ENCODE measurements around the gene ST6GALNAC2.
A peak's percentile ranks its signal among the peaks of the same experiment; 100 is the strongest.

The ST6GALNAC2 gene

DNA sequence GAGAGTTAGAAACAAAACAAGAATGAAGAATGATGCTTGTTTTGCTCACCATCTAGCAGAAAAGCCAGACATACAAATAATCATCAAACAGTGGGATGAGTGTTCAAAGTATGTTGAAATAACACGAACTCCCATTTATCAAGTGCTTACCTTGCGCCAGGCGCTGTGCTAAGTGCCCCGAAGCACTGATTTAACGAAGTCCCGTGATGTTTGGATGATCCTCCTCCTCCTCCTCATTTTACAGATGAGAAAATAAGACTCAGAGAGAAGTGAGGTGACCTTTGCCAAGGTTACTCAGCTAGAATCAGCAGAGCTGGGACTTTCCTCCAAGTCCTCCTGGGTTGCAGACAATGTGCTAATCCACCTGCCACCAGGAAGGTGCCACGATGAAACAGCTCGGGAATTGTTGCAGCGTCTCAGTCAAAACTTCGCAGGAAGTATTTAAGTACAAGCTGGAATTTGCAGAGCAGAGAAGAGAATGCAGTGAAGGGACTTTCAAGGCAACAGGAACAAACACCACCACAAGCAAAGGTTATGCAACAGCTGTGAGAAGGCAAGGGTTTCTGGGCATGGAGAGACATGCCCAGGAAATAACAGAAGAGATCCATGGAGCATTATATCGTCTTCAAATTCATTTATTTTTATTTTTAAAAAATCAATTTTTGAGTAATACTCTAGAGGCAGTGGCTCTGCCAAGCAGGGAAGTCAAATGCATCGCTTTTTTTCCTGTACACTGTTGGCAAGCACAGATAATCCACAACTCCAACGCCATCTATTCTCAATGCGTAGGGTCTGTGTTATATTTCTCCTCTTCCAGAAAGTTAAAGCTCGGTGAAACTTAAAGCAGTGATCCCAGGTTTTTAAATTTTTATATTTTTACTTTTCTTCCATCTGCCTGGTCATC lies 34.7 kb downstream of the ST6GALNAC2 start:
- WGBS (ENCODE audit: insufficient coverage) = 92% methylated on average over 10 of the region's 15 CpGs
- Histone ChIP-seq H3K27ac (ENCODE audit: insufficient read depth in 1 of 2, low read depth in 1 of 2, low read length in 2 of 2, poor library complexity in 1 of 2, severe bottlenecking in 2 of 2) (no peak overlapping the region), H3K9me3 (ENCODE audit: control extremely low read depth in 1 of 5, control insufficient read depth in 4 of 5, insufficient read depth in 2 of 5, low read depth in 1 of 5, low read length in 4 of 5) (no peaks in the 10 kb centered on the region), H3K27me3 (replicated peaks in 2 of 5; ENCODE audit: control insufficient read depth in 4 of 5, insufficient read depth in 5 of 5, low read length in 4 of 5) (no peaks in the 10 kb centered on the region), H3K36me3 (ENCODE audit: control insufficient read depth in 4 of 4, insufficient read depth in 4 of 4, low read length in 3 of 4) (no peaks in the 10 kb centered on the region), H3K4me3 (ENCODE audit: control insufficient read depth in 1 of 7, extremely low read depth in 1 of 7, insufficient read depth in 4 of 7, low read depth in 2 of 7, low read length in 6 of 7) (peak overlapping the region in 1 of 7 experiments; percentile 2), H3K4me1 (ENCODE audit: control extremely low read depth in 1 of 4, control insufficient read depth in 4 of 4, insufficient read depth in 4 of 4, low read length in 3 of 4) (peaks cover 17 to 67% (median 61%) of the 10 kb centered on the region in 4 experiments)
- POLR2A ChIA-PET = interaction anchor here (0.7 to 0.9 kb wide), 2 partner anchors 10 to 73 kb away, joined by 3 to 4 read pairs; no protein-coding TSS in a partner anchor
- CTCF ChIA-PET = interaction anchor here (1.0 to 6.4 kb wide), 11 partner anchors 9 to 84 kb away, joined by 3 to 63 read pairs (median 3); partner anchors contain the start of genes AANAT and PRCD
- peak in 2 of 3 donors; percentile 60 to 61 for DNase-seq

DNA sequence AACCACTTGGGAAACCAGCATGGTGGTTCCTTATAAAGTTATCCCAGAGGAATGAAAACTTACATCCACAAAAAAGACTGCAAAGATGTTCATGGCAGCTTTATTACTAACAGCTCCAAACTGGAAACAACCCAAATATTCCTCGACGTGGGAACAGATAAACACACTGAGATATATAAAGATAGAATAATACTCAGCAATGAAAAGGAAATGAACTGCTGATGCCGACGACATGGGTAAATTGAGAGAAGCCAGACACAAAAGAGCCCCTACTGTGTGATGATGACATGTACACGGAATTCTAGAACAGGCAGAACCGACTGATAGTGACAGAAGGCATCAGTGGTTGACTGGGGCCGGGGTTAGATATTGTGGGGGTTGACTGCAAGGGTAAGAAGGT lies 36.1 kb downstream of the ST6GALNAC2 start:
- H3K4me1 ChIP-seq (ENCODE audit: control extremely low read depth in 1 of 4, control insufficient read depth in 4 of 4, insufficient read depth in 4 of 4, low read length in 3 of 4) = peaks cover 17 to 77% (median 72%) of the 10 kb centered on the region in 4 experiments
- no peak for DNase-seq
- no peaks in the 10 kb centered on the region for H3K36me3 ChIP-seq (ENCODE audit: control insufficient read depth in 4 of 4, insufficient read depth in 4 of 4, low read length in 3 of 4)
- ChIA-PET CTCF (interaction anchor here (1.0 to 6.4 kb wide), 7 partner anchors 8 to 82 kb away, joined by 3 to 63 read pairs (median 4); partner anchors contain the start of genes AANAT and PRCD), POLR2A (no interaction called here)
- no peaks in the 10 kb centered on the region for H3K9me3 ChIP-seq (ENCODE audit: control extremely low read depth in 1 of 5, control insufficient read depth in 4 of 5, insufficient read depth in 2 of 5, low read depth in 1 of 5, low read length in 4 of 5)
- no peak overlapping the region for H3K4me3 ChIP-seq (ENCODE audit: control insufficient read depth in 1 of 7, extremely low read depth in 1 of 7, insufficient read depth in 4 of 7, low read depth in 2 of 7, low read length in 6 of 7)
- no peak overlapping the region for H3K27ac ChIP-seq (ENCODE audit: insufficient read depth in 1 of 2, low read depth in 1 of 2, low read length in 2 of 2, poor library complexity in 1 of 2, severe bottlenecking in 2 of 2)
- no peaks in the 10 kb centered on the region for H3K27me3 ChIP-seq (replicated peaks in 2 of 5; ENCODE audit: control insufficient read depth in 4 of 5, insufficient read depth in 5 of 5, low read length in 4 of 5)
- WGBS (ENCODE audit: insufficient coverage) = 100% methylated on average over 5 of the region's 7 CpGs

GRCh38 chr17:76549215-76549518 lies 36.5 kb downstream of the ST6GALNAC2 start:
- no peak overlapping the region for H3K4me3 ChIP-seq (ENCODE audit: control insufficient read depth in 1 of 7, extremely low read depth in 1 of 7, insufficient read depth in 4 of 7, low read depth in 2 of 7, low read length in 6 of 7)
- no peaks in the 10 kb centered on the region for H3K27me3 ChIP-seq (replicated peaks in 2 of 5; ENCODE audit: control insufficient read depth in 4 of 5, insufficient read depth in 5 of 5, low read length in 4 of 5)
- CTCF ChIA-PET = interaction anchor here (1.0 to 6.4 kb wide), 6 partner anchors 9 to 75 kb away, joined by 3 to 63 read pairs (median 4); partner anchors contain the start of gene PRCD
- no peak for DNase-seq
- POLR2A ChIA-PET = no interaction called here
- no peaks in the 10 kb centered on the region for H3K9me3 ChIP-seq (ENCODE audit: control extremely low read depth in 1 of 5, control insufficient read depth in 4 of 5, insufficient read depth in 2 of 5, low read depth in 1 of 5, low read length in 4 of 5)
- H3K4me1 ChIP-seq (ENCODE audit: control extremely low read depth in 1 of 4, control insufficient read depth in 4 of 4, insufficient read depth in 4 of 4, low read length in 3 of 4) = peaks cover 17 to 77% (median 73%) of the 10 kb centered on the region in 4 experiments
- H3K36me3 ChIP-seq (ENCODE audit: control insufficient read depth in 4 of 4, insufficient read depth in 4 of 4, low read length in 3 of 4) = no peaks in the 10 kb centered on the region
- H3K27ac ChIP-seq (ENCODE audit: insufficient read depth in 1 of 2, low read depth in 1 of 2, low read length in 2 of 2, poor library complexity in 1 of 2, severe bottlenecking in 2 of 2) = no peak overlapping the region
- WGBS (ENCODE audit: insufficient coverage) = 92% methylated on average over 2 of the region's 9 CpGs

GRCh38 chr17:76548378-76549214 lies 37.1 kb downstream of the ST6GALNAC2 start:
- ChIA-PET CTCF (interaction anchor here (0.8 to 6.4 kb wide), 7 partner anchors 8 to 76 kb away, joined by 3 to 63 read pairs (median 4); partner anchors contain the start of gene PRCD), POLR2A (no interaction called here)
- Histone ChIP-seq H3K4me1 (ENCODE audit: control extremely low read depth in 1 of 4, control insufficient read depth in 4 of 4, insufficient read depth in 4 of 4, low read length in 3 of 4) (peaks cover 17 to 77% (median 73%) of the 10 kb centered on the region in 4 experiments), H3K27me3 (replicated peaks in 2 of 5; ENCODE audit: control insufficient read depth in 4 of 5, insufficient read depth in 5 of 5, low read length in 4 of 5) (no peaks in the 10 kb centered on the region), H3K36me3 (ENCODE audit: control insufficient read depth in 4 of 4, insufficient read depth in 4 of 4, low read length in 3 of 4) (no peaks in the 10 kb centered on the region), H3K9me3 (ENCODE audit: control extremely low read depth in 1 of 5, control insufficient read depth in 4 of 5, insufficient read depth in 2 of 5, low read depth in 1 of 5, low read length in 4 of 5) (no peaks in the 10 kb centered on the region), H3K4me3 (ENCODE audit: control insufficient read depth in 1 of 7, extremely low read depth in 1 of 7, insufficient read depth in 4 of 7, low read depth in 2 of 7, low read length in 6 of 7) (no peak overlapping the region), H3K27ac (ENCODE audit: insufficient read depth in 1 of 2, low read depth in 1 of 2, low read length in 2 of 2, poor library complexity in 1 of 2, severe bottlenecking in 2 of 2) (no peak overlapping the region)
- no peak for DNase-seq
- 91% methylated on average over 7 of the region's 9 CpGs for WGBS (ENCODE audit: insufficient coverage)

- Histone ChIP-seq H3K9me3 (ENCODE audit: control extremely low read depth in 1 of 5, control insufficient read depth in 4 of 5, insufficient read depth in 2 of 5, low read depth in 1 of 5, low read length in 4 of 5) (no peaks in the 10 kb centered on the region), H3K4me3 (ENCODE audit: control insufficient read depth in 1 of 7, extremely low read depth in 1 of 7, insufficient read depth in 4 of 7, low read depth in 2 of 7, low read length in 6 of 7) (no peak overlapping the region), H3K27ac (ENCODE audit: insufficient read depth in 1 of 2, low read depth in 1 of 2, low read length in 2 of 2, poor library complexity in 1 of 2, severe bottlenecking in 2 of 2) (no peak overlapping the region), H3K36me3 (ENCODE audit: control insufficient read depth in 4 of 4, insufficient read depth in 4 of 4, low read length in 3 of 4) (no peaks in the 10 kb centered on the region), H3K27me3 (replicated peaks in 2 of 5; ENCODE audit: control insufficient read depth in 4 of 5, insufficient read depth in 5 of 5, low read length in 4 of 5) (no peaks in the 10 kb centered on the region), H3K4me1 (ENCODE audit: control extremely low read depth in 1 of 4, control insufficient read depth in 4 of 4, insufficient read depth in 4 of 4, low read length in 3 of 4) (peaks cover 17 to 70% (median 68%) of the 10 kb centered on the region in 4 experiments)
- CTCF ChIA-PET = interaction anchor here (0.9 to 4.9 kb wide), 12 partner anchors 8 to 77 kb away, joined by 3 to 92 read pairs (median 4); partner anchors contain the start of gene ST6GALNAC2
- POLR2A ChIA-PET = interaction anchor here (0.9 to 1.5 kb wide), 2 partner anchors 20 to 24 kb away, joined by 3 to 13 read pairs; no protein-coding TSS in a partner anchor
- DNase-seq = no peak
- WGBS (ENCODE audit: insufficient coverage) = 90% methylated on average over 2 of the region's 2 CpGs
Observed at GRCh38 chr17:76547642-76548202, 37.9 kb downstream of the ST6GALNAC2 start.

DNA sequence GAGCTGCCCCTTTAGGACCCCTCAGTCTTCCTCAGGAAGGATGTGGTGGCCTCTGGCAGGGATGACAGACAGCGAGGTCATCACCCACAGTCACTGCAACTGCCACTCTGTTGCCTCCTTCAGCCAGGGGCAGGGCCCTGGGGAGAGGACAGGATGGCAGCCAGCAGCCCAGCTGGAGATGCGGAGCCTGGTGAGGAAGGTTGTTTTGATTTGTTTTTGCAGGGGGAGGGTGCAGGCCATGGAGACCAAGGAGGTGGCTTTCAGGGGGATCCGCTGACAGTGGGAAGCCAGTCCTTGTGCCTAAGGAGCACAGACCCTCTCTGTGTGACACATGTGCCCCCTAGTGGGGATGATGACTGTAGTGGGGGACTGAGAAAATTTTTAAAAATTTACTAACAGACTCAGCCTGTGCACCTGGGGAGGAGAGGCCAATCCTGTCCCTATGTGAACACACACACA lies 38.4 kb downstream of the ST6GALNAC2 start:
- ChIA-PET POLR2A (interaction anchor here (0.9 to 1.5 kb wide), 3 partner anchors 10 to 24 kb away, joined by 3 to 13 read pairs (median 4); no protein-coding TSS in a partner anchor), CTCF (interaction anchor here (0.7 to 4.9 kb wide), 20 partner anchors 9 to 134 kb away, joined by 3 to 92 read pairs (median 5); partner anchors contain the start of gene ST6GALNAC2)
- Histone ChIP-seq H3K4me3 (ENCODE audit: control insufficient read depth in 1 of 7, extremely low read depth in 1 of 7, insufficient read depth in 4 of 7, low read depth in 2 of 7, low read length in 6 of 7) (peak overlapping the region in 1 of 7 experiments; percentile 12), H3K27ac (ENCODE audit: insufficient read depth in 1 of 2, low read depth in 1 of 2, low read length in 2 of 2, poor library complexity in 1 of 2, severe bottlenecking in 2 of 2) (no peak overlapping the region), H3K36me3 (ENCODE audit: control insufficient read depth in 4 of 4, insufficient read depth in 4 of 4, low read length in 3 of 4) (no peaks in the 10 kb centered on the region), H3K4me1 (ENCODE audit: control extremely low read depth in 1 of 4, control insufficient read depth in 4 of 4, insufficient read depth in 4 of 4, low read length in 3 of 4) (peaks cover 17 to 68% (median 66%) of the 10 kb centered on the region in 4 experiments), H3K27me3 (replicated peaks in 2 of 5; ENCODE audit: control insufficient read depth in 4 of 5, insufficient read depth in 5 of 5, low read length in 4 of 5) (no peaks in the 10 kb centered on the region), H3K9me3 (ENCODE audit: control extremely low read depth in 1 of 5, control insufficient read depth in 4 of 5, insufficient read depth in 2 of 5, low read depth in 1 of 5, low read length in 4 of 5) (no peaks in the 10 kb centered on the region)
- peak; percentile 85 to 96 (median 96) for DNase-seq
- 0% methylated on average over 1 of the region's 3 CpGs for WGBS (ENCODE audit: insufficient coverage)
